Right renal cortex interstitium (tissue), 3 donors: ENCODE data around the gene PPP2R5C. TPM values are rescaled to one million over a fixed set of nuclear protein-coding genes. Genes with fewer than 3 reads are reported as not detected.
"Not testable (repeated sequence)": the region's sequence is repeated elsewhere in the genome, so short reads cannot be mapped to it uniquely, and the experiment has no call there.

Experiments
- DNase-seq, 3 donors: peaks; one replicate each; pipeline ENCODE4 v3.0.0-alpha.2; 2013; ENCODE audit warnings: low read depth in 3 of 3, low spot score in 2 of 3
- polyA plus RNA-seq, 3 donors: library from polyadenylated mRNA; unstranded; fragments of 120-200 nt; gene quantifications; one replicate each; pipeline ENCODE4 v1.2.1, GENCODE V29; 2013; ENCODE audit not compliant: insufficient read length in 3 of 3

The PPP2R5C gene
- polyA plus RNA-seq, 3 donors = 105 to 114 (median 106) TPM

DNA sequence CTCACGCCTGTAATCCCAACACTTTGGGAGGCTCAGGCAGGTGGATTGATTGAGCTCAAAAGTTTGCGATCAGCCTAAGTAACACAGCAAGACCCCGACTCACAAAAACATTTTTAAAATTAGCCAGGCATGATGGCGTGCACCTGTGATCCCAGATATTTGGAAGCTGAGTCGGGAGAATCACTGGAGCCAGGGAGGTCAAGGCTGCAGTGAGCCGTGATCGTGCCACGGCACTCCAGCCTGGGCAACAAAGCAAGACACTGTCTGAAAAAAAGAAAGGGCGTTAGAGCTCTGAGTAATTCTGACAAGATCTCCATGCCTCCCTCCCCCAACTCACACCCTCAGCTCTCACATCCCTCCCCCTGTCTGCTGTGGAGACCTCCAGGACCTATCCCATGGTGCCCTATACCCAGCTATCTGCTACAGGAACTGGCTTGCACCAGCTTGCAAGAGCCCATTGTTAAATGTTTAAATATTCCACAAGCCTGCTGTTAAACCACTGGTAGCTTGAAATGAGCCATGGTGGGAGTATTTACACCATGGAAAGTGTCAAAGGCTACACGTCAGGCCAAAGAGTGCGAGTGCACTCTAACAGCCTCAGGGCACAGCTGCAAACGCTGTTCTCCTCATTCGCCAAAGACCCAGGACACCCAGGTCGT lies 35.1 kb upstream of the PPP2R5C start:
- no peak for DNase-seq

DNA sequence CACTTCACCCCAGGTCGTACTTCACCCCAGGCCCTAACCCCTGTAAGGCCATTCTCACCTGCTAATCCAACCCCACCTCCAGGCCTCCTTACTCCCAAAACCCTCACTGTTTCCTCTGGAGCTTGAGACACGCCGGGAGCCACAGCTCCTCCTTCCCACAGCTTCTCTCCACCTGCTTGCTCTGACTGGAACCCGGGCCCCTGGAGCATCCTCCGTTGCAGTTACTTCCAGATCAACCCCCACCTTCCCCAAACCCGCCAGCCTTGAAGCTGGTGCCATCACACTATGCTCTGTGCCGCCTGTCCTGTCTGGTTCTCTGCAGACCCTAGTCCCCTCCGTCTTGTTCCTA lies 34.6 kb upstream of the PPP2R5C start:
- no peak for DNase-seq

- no peak for DNase-seq
These were observed 33.7 kb upstream of the PPP2R5C start for GRCh38 chr14:101727611-101728366.

GRCh38 chr14:101728367-101728742 lies 33.2 kb upstream of the PPP2R5C start:
- no peak for DNase-seq

- no peak for DNase-seq
These were observed 32.1 kb upstream of the PPP2R5C start for GRCh38 chr14:101729382-101729781.

GRCh38 chr14:101730157-101730556 lies 31.4 kb upstream of the PPP2R5C start:
- not testable (repeated sequence) for DNase-seq

- DNase-seq = no peak
These were observed 30.8 kb upstream of the PPP2R5C start for GRCh38 chr14:101730626-101731186.

DNA sequence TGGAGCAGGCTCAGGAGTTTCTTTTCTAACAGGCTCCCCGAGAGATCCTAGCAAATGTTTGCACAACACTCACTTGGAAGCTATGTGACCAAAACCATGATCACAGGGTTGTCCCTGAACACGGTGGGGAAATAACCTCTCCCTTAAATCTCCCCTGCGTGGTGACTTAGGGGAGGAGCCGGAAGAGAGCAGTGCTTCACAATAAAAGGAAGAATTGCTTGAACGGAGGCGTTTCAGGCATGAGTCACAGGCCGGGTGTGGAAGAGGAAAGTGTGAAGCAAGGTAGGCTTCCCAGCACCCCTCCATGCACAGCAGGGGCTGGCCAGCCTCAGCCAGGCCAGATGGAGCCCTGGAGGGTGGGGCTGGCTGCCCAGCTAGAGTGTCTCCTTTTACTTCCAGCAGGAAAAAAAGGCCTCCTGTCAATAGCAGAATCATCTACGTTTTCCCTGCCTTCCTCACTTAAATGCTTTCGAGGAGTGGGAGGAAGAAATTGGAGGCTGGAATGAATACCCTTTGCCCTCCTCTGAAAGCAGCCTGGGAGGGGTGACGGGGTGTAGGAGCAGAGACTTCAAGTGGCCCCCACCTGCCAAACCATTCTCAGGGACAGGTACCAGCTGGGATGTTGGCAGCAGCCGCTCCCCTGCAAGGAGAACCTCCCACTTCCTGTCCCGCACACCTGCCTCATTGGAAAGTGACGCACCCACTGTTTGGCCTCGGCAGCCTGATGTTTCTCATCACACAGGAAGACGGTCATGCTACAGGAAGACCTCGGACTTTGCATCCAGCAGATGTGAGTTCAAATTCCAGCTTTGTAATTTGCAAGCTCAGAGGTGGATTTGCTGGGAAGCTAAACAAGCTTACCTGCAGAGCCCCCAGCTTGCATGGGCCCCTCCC lies 30.1 kb upstream of the PPP2R5C start:
- DNase-seq = no peak

DNA sequence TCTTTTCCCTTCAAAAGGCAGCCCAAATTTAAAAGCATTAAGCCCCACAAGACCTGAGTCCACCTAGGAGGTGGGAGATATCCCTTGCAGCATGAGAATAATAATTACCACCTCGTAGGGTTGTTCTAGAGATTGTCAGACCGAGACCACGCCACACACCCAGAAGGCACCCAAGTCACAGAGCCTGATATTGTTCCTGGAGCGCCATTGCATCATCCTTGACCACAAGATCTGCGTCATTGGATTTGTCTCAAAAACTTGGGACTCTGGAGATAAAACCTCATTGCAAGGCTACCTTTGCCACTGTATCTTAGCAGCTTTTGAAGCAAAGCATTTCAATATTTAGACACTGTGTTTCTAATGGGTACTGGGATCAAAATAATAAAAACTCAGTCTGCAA lies 29.4 kb upstream of the PPP2R5C start:
- DNase-seq = no peak

DNA sequence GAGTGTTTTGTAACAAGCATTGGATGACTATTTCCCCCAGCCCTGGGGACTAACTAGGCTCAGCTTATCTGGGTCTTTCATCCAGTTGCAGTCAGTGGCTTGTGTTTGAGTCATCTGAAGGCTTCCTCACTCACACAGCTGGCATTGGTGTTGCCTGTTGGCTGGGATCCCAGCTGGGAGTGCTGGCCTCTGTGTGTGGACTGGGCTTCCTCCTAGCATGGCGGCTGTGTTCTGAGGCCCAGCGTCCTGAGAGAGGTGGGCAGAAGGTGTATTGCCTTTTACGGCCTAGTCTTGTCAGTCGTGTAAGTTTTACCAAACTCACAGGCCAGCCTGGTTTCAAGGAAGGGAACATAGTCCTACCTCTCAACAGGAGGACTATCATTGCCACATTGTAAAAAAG lies 28.3 kb upstream of the PPP2R5C start:
- DNase-seq = no peak

- no peak for DNase-seq
These were observed 27.2 kb upstream of the PPP2R5C start for GRCh38 chr14:101734246-101734847.

DNA sequence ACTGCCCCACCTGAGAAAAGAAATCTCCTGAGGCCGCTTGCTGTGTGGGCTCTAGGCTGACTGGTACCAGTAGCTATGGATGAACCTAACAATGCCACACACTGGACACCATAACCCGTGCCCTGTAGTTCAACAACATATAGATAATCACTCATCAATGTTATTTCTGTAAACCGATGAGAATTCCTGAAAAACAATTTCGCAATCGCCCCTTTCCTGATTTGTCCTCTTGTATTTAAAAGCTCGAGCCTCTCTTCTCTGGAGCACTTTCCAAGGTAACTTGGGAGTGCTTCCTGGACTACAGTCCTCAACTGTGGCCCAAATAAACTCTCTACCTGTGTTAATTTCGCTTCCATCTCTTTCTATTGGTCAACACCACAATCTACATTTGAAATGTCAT lies 26.1 kb upstream of the PPP2R5C start:
- no peak for DNase-seq

DNA sequence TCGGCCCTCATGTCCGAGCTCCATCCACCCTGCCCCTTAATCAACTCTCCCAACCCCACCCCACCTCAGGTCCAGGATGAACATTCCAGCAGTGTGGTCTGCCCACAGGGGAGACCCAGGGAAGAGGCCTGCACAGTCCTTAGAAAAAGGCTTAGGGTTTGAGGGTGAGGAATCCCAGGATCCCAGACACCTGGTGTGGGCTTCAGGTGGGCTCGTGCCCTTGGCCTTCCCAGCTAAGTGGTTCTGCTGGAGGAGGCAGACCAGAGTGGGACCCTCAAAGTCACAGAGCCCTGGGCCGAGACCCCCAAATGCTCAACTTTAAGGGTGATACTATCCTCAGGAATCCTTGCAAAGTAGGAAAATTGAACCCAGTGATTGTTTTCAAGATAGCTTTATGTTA lies 25.4 kb upstream of the PPP2R5C start:
- DNase-seq = no peak

DNA sequence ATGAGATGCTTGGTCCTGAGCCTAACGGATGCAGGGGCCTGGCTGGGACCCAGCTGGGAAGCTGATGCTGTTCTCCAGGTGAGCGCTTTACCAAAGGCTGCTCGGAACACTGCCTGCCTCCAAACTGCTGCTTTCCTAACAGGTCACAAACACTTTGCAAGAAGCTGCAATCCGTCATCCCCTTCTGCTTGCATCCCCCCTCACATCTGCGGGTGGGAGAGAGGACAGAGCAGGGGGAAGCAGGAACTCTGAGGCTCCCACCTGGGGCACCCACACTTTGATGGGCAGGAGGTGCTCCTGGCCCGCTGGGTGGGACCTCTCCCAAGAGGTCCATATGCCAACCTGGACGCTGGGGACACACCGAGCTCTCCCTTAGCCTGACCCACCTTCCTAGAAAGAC lies 24.9 kb upstream of the PPP2R5C start:
- DNase-seq = no peak

- DNase-seq = no peak
These were observed 23.8 kb upstream of the PPP2R5C start for GRCh38 chr14:101737414-101738339.

DNA sequence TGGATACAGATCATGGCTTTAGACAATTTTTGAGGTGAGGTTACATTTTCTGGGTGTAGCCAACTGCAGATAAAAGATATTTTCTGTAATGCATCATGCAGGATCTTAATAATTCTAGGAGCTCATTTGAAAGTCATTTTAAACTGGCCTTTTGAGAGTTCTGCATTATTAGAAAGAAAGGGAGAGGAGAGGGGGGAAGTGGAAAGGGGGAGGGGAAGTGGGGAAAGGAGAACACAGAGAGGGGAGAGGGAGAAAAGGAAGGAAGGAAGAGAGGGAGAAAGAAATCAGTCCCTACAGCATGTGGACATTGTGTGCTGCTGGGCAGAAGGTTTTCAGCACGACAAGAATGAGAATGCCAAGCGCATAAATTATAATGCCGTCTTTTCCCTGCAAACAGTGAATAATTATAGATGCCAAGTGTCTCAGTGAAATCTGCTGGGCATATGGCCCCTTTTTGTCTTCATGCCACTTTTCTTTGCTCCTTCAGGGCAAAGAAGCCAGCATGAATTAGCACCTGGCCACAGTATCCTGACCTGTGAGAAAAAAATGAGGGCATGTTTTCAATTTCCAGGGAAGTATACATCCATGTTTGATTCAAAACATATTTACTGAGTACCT lies 22.7 kb upstream of the PPP2R5C start:
- DNase-seq = no peak

DNA sequence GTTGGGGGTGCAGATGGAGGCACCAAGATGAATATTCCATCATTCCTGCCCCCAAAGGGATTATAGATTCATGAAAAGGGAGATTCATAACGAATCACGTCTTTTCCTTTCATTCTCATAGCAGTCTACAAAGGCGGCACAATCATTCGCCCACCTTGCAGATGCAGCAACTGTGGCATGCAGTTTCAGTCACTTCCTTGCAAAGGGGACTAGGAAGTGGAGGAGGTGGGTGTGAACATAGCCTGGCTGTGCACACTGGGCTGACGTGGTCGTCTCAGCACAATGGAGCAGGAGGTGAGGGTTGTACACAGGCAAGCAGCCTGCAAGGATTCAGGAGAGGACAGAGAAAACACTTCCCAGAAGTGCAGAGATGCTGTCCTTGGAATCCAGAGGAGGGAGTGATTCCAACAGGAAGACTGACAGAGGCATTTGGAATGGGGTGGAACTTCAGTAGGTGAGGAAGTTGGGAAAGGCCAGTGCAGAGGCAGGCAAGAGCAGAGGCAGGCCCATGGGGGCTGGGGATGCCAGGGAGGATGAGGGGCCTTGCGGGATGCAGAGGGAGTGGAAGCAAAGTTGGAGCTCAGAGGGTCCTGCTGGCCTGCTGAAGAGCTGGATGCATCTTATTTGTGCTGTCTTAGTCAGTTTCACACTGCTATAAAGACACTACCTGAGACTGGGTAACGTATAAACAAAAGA lies 21.9 kb upstream of the PPP2R5C start:
- DNase-seq = no peak

GRCh38 chr14:101740981-101741380 lies 20.5 kb upstream of the PPP2R5C start:
- no peak for DNase-seq

DNA sequence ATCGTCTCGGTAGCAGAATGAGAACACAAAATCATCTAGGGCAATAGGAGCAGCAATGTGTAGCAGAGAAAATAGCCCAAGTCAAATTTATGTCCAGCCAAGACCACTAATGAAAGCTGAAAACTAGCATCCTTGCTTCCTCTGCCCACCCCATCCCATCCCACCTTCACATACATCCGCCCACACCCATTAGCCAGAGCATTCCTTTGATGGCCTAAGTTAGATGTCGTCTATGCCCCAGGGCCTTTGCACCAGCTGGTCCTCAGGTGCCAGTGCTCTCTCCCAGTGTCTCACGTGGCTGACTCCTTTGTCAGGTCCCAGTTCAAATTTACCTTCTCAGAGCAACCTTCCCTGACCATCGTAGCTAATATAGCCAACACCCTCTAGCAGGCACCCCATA lies 17.8 kb upstream of the PPP2R5C start:
- no peak for DNase-seq
